HEK293 (cell line): Measurements from ENCODE around the gene FAM120A.

ENCODE experiments used
- TF ChIP-seq, protein P1 (sequence below): fragments of 450-650 bp; formaldehyde crosslinking; IDR thresholded peaks from 2 replicates; pipeline ENCODE4 v1.5.1; 2016; ENCODE audit warnings: missing biosample characterization, missing genetic modification characterization
- TF ChIP-seq, protein P2 (sequence below): fragments of 450-650 bp; formaldehyde crosslinking; IDR thresholded peaks from 2 replicates; pipeline ENCODE4 v1.5.1; 2016; ENCODE audit warnings: missing biosample characterization, missing genetic modification characterization

DNA sequence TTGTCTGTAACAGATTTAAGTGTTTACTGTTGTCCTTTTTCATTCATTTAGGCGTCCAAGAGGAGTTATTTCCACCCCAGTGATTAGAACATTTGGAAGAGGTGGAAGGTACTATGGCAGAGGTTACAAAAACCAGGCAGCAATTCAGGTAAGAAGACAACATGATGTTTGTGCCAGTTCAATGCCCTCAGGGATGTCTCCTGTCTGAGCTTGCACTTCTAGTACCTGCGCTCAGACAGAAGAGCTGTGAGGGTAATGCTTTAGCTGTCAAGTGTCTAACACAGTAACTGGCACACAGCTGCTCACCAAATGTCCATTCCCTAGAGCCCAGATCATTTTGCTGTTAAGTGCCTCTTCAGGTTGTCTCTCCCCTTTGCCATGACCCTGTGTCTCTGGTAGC is 110.7 kb downstream of the FAM120A start:
- TF ChIP-seq, protein P1, sequence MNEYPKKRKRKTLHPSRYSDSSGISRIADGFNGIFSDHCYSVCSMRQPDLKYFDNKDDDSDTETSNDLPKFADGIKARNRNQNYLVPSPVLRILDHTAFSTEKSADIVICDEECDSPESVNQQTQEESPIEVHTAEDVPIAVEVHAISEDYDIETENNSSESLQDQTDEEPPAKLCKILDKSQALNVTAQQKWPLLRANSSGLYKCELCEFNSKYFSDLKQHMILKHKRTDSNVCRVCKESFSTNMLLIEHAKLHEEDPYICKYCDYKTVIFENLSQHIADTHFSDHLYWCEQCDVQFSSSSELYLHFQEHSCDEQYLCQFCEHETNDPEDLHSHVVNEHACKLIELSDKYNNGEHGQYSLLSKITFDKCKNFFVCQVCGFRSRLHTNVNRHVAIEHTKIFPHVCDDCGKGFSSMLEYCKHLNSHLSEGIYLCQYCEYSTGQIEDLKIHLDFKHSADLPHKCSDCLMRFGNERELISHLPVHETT, result no peak
- TF ChIP-seq, protein P2, sequence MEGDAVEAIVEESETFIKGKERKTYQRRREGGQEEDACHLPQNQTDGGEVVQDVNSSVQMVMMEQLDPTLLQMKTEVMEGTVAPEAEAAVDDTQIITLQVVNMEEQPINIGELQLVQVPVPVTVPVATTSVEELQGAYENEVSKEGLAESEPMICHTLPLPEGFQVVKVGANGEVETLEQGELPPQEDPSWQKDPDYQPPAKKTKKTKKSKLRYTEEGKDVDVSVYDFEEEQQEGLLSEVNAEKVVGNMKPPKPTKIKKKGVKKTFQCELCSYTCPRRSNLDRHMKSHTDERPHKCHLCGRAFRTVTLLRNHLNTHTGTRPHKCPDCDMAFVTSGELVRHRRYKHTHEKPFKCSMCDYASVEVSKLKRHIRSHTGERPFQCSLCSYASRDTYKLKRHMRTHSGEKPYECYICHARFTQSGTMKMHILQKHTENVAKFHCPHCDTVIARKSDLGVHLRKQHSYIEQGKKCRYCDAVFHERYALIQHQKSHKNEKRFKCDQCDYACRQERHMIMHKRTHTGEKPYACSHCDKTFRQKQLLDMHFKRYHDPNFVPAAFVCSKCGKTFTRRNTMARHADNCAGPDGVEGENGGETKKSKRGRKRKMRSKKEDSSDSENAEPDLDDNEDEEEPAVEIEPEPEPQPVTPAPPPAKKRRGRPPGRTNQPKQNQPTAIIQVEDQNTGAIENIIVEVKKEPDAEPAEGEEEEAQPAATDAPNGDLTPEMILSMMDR (tag by site-specific recombination), result no peak
